HEK293T (cell line): Measurements from ENCODE around the gene SCLY.

Experiments
- FOXM1 ChIP-seq: fragments of 450-650 bp; IDR thresholded peaks from 2 replicates; pipeline ENCODE4 v1.6.1; 2017; ENCODE audit warnings: mild to moderate bottlenecking, borderline replicate concordance
- NFRKB ChIP-seq: fragments of 450-650 bp; IDR thresholded peaks from 2 replicates; pipeline ENCODE4 v1.6.1; 2016; ENCODE audit warnings: mild to moderate bottlenecking, moderate library complexity

DNA sequence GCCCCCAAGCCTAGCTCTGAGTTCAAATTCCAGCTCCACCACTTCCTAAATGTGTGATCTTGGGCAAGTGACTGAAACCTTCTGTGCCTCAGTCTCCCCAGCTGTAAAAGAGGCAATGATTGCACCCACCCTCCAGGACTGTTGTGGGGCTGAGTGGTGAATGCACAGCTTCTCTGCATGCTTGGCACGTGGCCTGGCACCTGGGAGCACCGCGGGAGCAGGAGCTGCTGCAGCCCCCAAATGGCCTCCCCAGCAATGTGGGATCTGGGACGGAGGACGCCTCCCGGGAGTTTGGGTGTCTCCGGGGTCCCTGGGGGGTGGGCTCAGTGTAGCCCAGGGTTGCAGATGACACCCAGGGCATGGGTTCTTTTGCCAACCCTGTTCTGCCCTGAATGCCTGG lies 79.2 kb downstream of the SCLY start:
- TF ChIP-seq NFRKB (no peak), FOXM1 (no peak)
